GM23338 (cell line): ENCODE measurements around the gene GJA8.
"Not testable (repeated sequence)": the region's sequence is repeated elsewhere in the genome, so short reads cannot be mapped to it uniquely, and the experiment has no call there.

Experiments
- CTCF ChIP-seq, 2 experiments: fragments of 200-600 bp in 1 of 2; sonication (generic) in 1 of 2; conservative IDR thresholded peaks; 2 replicates each; pipeline versions ENCODE4 v1.5.1 to v1.6.1; 2016 to 2017; ENCODE audit warnings: antibody characterized with exemption in 2 of 2, low read depth in 2 of 2, mild to moderate bottlenecking in 2 of 2, moderate library complexity in 1 of 2
- EZH2 ChIP-seq: fragments of 200-600 bp; sonication (generic); IDR thresholded peaks from one replicate; pipeline ENCODE4 v1.8.0; 2017; ENCODE audit warnings: antibody characterized with exemption, mild to moderate bottlenecking, low read depth; ENCODE audit not compliant: unreplicated experiment

GRCh38 chr1:147949517-147949916 is 46.9 kb downstream of the GJA8 start:
- not testable (repeated sequence) for TF ChIP-seq EZH2; CTCF (conservative IDR thresholded peaks at IDR 0.05; ENCODE audit: low read depth in 2 of 2)
